Heart left ventricle (tissue), 13 donors: ENCODE data around the gene ATP6V0E2.

Experiments used
- POLR2A ChIP-seq, 2 donors: fragments of 450-650 bp; IDR thresholded peaks; one replicate each; pipeline ENCODE4 v1.6.1; 2017; ENCODE audit warnings: antibody characterized with exemption in 2 of 2, mild to moderate bottlenecking in 2 of 2, moderate library complexity in 2 of 2
- TF ChIP-seq, protein P1 (sequence below), 12 donors: fragments of 200-600 bp; sonication (generic) in 4 of 12; IDR thresholded peaks; one replicate each; pipeline versions ENCODE4 v1.5.0 to v1.8.0; 2018 to 2022; ENCODE audit warnings: antibody characterized with exemption in 12 of 12, mild to moderate bottlenecking in 5 of 12
- donor health status: ischemic (EF 13 %, LVEDD 7.1; RV severe dilation, severe dysfunction).
- donor health status: DM: no; HTN: yes; CAD: no.
- donor health status: DM: no; HTN: no; CAD: no.
- donor health status: ischemic (EF 25% LVEDD 6.9; RV normal size, moderate dysfunction).
- donor health status: ischemic (EF 25% LVEDD 5.7; RV mildly dilated, moderate dysfunction).
- donor health status: ischemic (EF 35%, LVEDD 5.7; RV mildly dilated, moderate dysfunction).
- donor health status: nonischemic (EF 11% LVEDD 7.7; RV severe dilation, severe dysfunction).
- donor health status: DM: yes; HTN: yes; CAD: no.
- donor health status: PGD.
- donor health status: ischemic (EF 29% LVEDD 5.4; RV normal size, mild dysfunction).
- donor health status: nonischemic (EF 23%, LVEDD 6.1; RV moderate dilation, normal function).

- TF ChIP-seq POLR2A (IDR thresholded peaks at IDR 0.05), result no peak
- TF ChIP-seq, protein P1, sequence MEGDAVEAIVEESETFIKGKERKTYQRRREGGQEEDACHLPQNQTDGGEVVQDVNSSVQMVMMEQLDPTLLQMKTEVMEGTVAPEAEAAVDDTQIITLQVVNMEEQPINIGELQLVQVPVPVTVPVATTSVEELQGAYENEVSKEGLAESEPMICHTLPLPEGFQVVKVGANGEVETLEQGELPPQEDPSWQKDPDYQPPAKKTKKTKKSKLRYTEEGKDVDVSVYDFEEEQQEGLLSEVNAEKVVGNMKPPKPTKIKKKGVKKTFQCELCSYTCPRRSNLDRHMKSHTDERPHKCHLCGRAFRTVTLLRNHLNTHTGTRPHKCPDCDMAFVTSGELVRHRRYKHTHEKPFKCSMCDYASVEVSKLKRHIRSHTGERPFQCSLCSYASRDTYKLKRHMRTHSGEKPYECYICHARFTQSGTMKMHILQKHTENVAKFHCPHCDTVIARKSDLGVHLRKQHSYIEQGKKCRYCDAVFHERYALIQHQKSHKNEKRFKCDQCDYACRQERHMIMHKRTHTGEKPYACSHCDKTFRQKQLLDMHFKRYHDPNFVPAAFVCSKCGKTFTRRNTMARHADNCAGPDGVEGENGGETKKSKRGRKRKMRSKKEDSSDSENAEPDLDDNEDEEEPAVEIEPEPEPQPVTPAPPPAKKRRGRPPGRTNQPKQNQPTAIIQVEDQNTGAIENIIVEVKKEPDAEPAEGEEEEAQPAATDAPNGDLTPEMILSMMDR (IDR thresholded peaks at IDR 0.05), result no peak
Observed at GRCh38 chr7:149861728-149862045, 12.1 kb upstream of the ATP6V0E2 start.
